Progenitor cell of endocrine pancreas (in vitro differentiated cells): ENCODE results near the gene KDM5A. TPM values are rescaled to one million over a fixed set of nuclear protein-coding genes. Genes with fewer than 3 reads are reported as not detected.

Source experiments
- DNase-seq: peaks from one replicate; pipeline ENCODE4 v3.0.0; 2021; ENCODE audit warnings: low spot score; ENCODE audit not compliant: unreplicated experiment
- H3K27ac Mint-ChIP-seq: 2 replicates; pipeline ENCODE4 v1.8.0; 2021; ENCODE audit warnings: mild to moderate bottlenecking, moderate library complexity, mixed read lengths
- H3K27me3 Mint-ChIP-seq: 2 replicates; pipeline ENCODE4 v1.8.0; 2021; ENCODE audit warnings: mixed read lengths
- H3K36me3 Mint-ChIP-seq: 2 replicates; pipeline ENCODE4 v1.8.0; 2022; ENCODE audit warnings: mixed read lengths; ENCODE audit not compliant: insufficient read depth
- H3K4me1 Mint-ChIP-seq: 2 replicates; pipeline ENCODE4 v1.8.0; 2021; ENCODE audit warnings: low read depth, mixed read lengths
- H3K4me3 Mint-ChIP-seq: 2 replicates; pipeline ENCODE4 v1.8.0; 2021; ENCODE audit warnings: low read depth, mild to moderate bottlenecking, moderate library complexity, mixed read lengths
- H3K9me3 Mint-ChIP-seq: 2 replicates; pipeline ENCODE4 v1.8.0; 2021; ENCODE audit warnings: low read depth, mixed read lengths
- total RNA-seq: library from RNA; stranded (reverse); gene quantifications from 2 replicates; pipeline ENCODE4 v1.2.1, GENCODE V29; 2021
- TF ChIP-seq, protein P1 (sequence below): fragments of 200-600 bp; sonication (generic); IDR thresholded peaks from one replicate; pipeline ENCODE4 v1.5.0; 2021; ENCODE audit warnings: antibody characterized with exemption, mild to moderate bottlenecking; ENCODE audit not compliant: unreplicated experiment

KDM5A gene
- total RNA-seq, 1 donor from 2014 or later: 137 TPM

DNA sequence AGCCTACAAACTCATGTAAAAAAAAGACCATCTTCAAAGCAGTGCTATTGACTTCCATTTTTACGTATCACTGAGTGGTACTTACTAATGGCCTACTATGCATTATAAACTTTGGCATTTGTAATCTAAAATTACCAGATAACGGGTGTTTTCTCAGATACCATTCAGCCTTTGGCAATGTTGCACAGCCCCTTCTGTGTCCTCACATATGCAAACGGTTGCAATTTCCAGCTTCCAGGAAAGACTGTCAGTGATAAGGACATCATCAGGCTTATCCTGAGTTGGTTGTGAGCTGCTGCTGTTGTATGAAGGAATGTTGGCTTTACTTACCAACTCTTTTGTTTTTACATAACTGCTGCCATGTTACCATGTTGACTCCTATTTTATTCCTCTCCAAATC, 124.9 kb downstream of the KDM5A start:
- peaks cover 17% of the 10 kb centered on the region for H3K27me3 Mint-ChIP-seq
- H3K4me1 Mint-ChIP-seq: peaks cover 19% of the 10 kb centered on the region
- H3K36me3 Mint-ChIP-seq: no peaks in the 10 kb centered on the region
- TF ChIP-seq, protein P1, sequence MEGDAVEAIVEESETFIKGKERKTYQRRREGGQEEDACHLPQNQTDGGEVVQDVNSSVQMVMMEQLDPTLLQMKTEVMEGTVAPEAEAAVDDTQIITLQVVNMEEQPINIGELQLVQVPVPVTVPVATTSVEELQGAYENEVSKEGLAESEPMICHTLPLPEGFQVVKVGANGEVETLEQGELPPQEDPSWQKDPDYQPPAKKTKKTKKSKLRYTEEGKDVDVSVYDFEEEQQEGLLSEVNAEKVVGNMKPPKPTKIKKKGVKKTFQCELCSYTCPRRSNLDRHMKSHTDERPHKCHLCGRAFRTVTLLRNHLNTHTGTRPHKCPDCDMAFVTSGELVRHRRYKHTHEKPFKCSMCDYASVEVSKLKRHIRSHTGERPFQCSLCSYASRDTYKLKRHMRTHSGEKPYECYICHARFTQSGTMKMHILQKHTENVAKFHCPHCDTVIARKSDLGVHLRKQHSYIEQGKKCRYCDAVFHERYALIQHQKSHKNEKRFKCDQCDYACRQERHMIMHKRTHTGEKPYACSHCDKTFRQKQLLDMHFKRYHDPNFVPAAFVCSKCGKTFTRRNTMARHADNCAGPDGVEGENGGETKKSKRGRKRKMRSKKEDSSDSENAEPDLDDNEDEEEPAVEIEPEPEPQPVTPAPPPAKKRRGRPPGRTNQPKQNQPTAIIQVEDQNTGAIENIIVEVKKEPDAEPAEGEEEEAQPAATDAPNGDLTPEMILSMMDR: no peak
- DNase-seq: no peak
- H3K27ac Mint-ChIP-seq: no peak overlapping the region
- no peak overlapping the region for H3K4me3 Mint-ChIP-seq
- no peaks in the 10 kb centered on the region for H3K9me3 Mint-ChIP-seq

DNA sequence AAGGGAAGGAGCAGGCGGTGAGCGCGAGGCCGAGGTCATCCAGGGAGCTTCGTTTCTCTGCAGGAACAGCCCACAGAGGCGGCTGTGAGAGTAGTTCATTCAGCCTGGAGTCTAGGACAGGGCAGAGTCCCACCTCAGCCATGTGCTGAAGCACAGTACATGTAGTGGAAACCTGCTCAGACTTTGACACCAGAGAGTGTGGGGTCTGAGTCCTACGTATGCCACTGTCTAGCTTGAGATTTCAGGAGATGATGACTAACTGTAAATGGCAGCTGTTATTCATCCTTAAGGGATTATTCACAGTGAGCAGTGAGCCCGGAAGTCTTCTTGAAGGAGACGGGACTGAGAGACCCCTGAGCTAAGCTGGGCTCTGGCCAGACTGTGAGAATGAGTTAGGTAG, 125.5 kb downstream of the KDM5A start:
- Mint-ChIP-seq H3K4me3 (no peak overlapping the region), H3K27ac (no peak overlapping the region), H3K9me3 (no peaks in the 10 kb centered on the region), H3K4me1 (peaks cover 18% of the 10 kb centered on the region), H3K36me3 (no peaks in the 10 kb centered on the region), H3K27me3 (peaks cover 17% of the 10 kb centered on the region)
- TF ChIP-seq, protein P1: no peak
- no peak for DNase-seq

DNA sequence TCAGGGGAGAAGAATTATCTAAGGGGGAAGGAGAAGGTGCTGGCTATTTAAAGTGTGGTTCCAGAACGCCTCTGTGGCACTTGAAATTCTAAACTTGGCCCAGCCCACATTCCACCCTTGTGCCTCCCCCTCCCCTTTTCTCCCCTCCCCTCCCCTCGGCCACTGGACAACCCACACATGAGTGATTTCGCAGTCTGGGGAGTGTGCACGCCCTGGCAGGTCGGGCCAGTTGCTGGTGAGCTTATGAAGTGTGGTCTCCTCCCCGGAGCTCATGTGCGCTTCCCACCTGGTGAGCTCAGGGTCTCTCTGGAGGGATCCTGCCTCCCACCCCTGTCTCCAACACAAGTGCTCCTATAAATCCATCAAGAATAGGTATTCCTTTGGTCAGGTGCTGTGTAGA, 126.3 kb downstream of the KDM5A start, which contains the start of gene SLC6A13:
Gene SLC6A13, minus strand, starts transcription at position 20 of the 400 bp plus-strand sequence. CDS start 2,784 bp downstream, outside the sequence.
- no peaks in the 10 kb centered on the region for H3K9me3 Mint-ChIP-seq
- no peak for DNase-seq
- TF ChIP-seq, protein P1: no peak
- H3K4me3 Mint-ChIP-seq: no peak within 1 kb of the TSS
- peak within 1 kb of the TSS; percentile 33 for H3K27ac Mint-ChIP-seq
- H3K4me1 Mint-ChIP-seq: peaks cover 13% of the 10 kb centered on the region
- H3K27me3 Mint-ChIP-seq: peaks cover 20% of the 10 kb centered on the region
- no peaks in the 10 kb centered on the region for H3K36me3 Mint-ChIP-seq

DNA sequence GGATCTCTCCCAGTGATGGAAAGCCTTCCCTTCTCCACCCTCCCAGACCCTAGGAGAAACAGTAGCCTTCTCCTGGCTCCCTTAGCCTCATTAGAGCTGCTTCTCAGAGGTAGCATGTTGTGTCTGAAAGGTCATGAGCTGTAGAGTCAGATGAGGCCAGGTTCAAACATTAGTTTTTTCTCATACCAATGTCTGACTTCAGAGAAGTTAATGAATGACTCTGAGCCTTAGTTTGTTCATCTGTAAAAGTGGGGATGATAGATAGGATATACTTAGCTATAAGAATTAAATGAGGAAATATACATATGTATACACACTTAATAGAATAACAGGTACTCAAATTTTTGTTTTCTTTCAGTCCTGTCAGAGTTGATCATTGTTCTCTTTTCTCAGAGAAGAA, 127.0 kb downstream of the KDM5A start:
- DNase-seq: no peak
- no peak overlapping the region for H3K27ac Mint-ChIP-seq
- no peaks in the 10 kb centered on the region for H3K36me3 Mint-ChIP-seq
- no peaks in the 10 kb centered on the region for H3K9me3 Mint-ChIP-seq
- no peak overlapping the region for H3K4me3 Mint-ChIP-seq
- H3K4me1 Mint-ChIP-seq: peaks cover 13% of the 10 kb centered on the region
- H3K27me3 Mint-ChIP-seq: peaks cover 20% of the 10 kb centered on the region
- TF ChIP-seq, protein P1: no peak

DNA sequence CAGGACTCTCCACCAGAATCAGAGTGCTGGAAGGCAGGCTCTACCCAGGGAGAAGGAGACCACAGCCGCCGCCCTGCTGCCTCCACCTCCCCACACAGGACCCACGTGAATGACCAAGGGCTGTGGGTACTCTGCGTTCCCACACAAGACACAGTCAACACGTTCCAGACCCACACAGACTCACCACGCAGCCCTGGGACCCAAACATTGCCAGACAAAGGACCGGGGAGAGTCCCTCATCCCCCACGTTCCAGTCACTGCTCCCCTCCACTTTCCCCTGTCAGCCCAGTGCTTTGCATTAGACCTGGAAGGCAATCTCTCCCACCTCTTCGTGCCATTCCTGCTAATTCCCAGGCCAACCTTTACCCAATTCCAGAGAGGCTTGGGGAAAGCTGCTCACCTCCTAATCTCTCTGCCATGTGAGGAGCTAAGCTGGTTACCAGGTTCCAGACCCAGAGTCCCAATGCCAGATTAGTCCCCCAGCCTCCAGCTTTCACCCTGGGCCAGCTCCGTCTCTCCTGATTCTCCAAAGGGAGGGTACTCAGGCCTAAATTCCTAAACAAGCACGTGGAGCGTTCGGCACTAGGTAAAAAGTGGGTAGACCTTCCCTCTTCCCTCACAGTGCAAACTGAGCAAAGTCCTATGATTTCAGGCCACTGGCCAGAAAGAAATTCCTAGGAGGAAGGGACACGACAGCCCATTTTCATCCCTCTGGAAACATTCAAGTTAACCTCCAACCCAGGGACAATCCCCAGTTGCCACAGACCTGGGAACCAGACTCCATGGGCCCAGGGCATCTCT, 131.4 kb downstream of the KDM5A start:
- Mint-ChIP-seq H3K27me3 (peaks cover 34% of the 10 kb centered on the region), H3K4me3 (no peak overlapping the region), H3K4me1 (peaks cover 29% of the 10 kb centered on the region), H3K9me3 (no peaks in the 10 kb centered on the region), H3K27ac (peak overlapping the region; percentile 1), H3K36me3 (no peaks in the 10 kb centered on the region)
- TF ChIP-seq, protein P1: no peak
- DNase-seq: no peak
